OCI-M1 (cell line): ENCODE data around the gene HIPK1.
A peak's percentile ranks its signal among the peaks of the same experiment; 100 is the strongest.

Experiments
- DNase-seq: peaks from one replicate; lab custom pipeline; 2025; lab: John Stamatoyannopoulos, UW

Gene HIPK1

GRCh38 chr1:113913887-113914664 is 15.0 kb upstream of the HIPK1 start:
- peak; percentile 97 for DNase-seq

GRCh38 chr1:113916974-113917373 is 12.2 kb upstream of the HIPK1 start:
- no peak for DNase-seq

- DNase-seq = no peak
Measured at GRCh38 chr1:113917400-113918082, 11.6 kb upstream of the HIPK1 start.

- no peak for DNase-seq
Measured at GRCh38 chr1:113918243-113918642, 10.9 kb upstream of the HIPK1 start.

GRCh38 chr1:113922957-113923356 is 6.2 kb upstream of the HIPK1 start:
- no peak for DNase-seq

GRCh38 chr1:113924473-113924872 is 4.7 kb upstream of the HIPK1 start:
- no peak for DNase-seq

GRCh38 chr1:113928187-113928930 is 765 bp upstream of the HIPK1 start:
- DNase-seq = peak; percentile 69

GRCh38 chr1:113929750-113930498 is 800 bp downstream of the HIPK1 start:
- peak; percentile 74 for DNase-seq

GRCh38 chr1:113930499-113931161 is 1.5 kb downstream of the HIPK1 start:
- DNase-seq = peak; percentile 88

- peak; percentile 94 for DNase-seq
Measured at GRCh38 chr1:113931451-113931851, 2.3 kb downstream of the HIPK1 start.

GRCh38 chr1:113934006-113934405 is 4.9 kb downstream of the HIPK1 start:
- DNase-seq = no peak

GRCh38 chr1:113934511-113935055 is 5.5 kb downstream of the HIPK1 start:
- no peak for DNase-seq

- DNase-seq = no peak
Measured at GRCh38 chr1:113935176-113935575, 6.1 kb downstream of the HIPK1 start.

- DNase-seq = no peak
Measured at GRCh38 chr1:113935970-113936369, 6.8 kb downstream of the HIPK1 start.

GRCh38 chr1:113937146-113937545 is 8.0 kb downstream of the HIPK1 start:
- no peak for DNase-seq

GRCh38 chr1:113938192-113938591 is 9.1 kb downstream of the HIPK1 start:
- DNase-seq = peak; percentile 13

- no peak for DNase-seq
Measured at GRCh38 chr1:113940365-113941244, 11.5 kb downstream of the HIPK1 start.

GRCh38 chr1:113941245-113941559 is 12.1 kb downstream of the HIPK1 start:
- no peak for DNase-seq

GRCh38 chr1:113942527-113942926 is 13.4 kb downstream of the HIPK1 start:
- DNase-seq = no peak

GRCh38 chr1:113943028-113943811 is 14.1 kb downstream of the HIPK1 start:
- DNase-seq = peak; percentile 55
